Endothelial cell of umbilical vein (primary cell): ENCODE measurements around the gene SULT1A2.

Source experiments
- CTCF ChIP-seq, 2 donors: IDR thresholded peaks; 1 replicate in 1 of 2; 2 replicates in 1 of 2; pipeline ENCODE4 v1.5.1; 2011; ENCODE audit warnings: low read length in 2 of 2, mild to moderate bottlenecking in 2 of 2, moderate library complexity in 2 of 2, control low read depth in 1 of 2, inconsistent platforms in 1 of 2, low read depth in 1 of 2; ENCODE audit not compliant: insufficient read depth in 1 of 2; ENCODE audit errors: extremely low read depth in 1 of 2
- POLR2A ChIP-seq: IDR thresholded peaks from 2 replicates; pipeline ENCODE4 v1.6.1; 2012; ENCODE audit warnings: low read depth, mild to moderate bottlenecking, control low read depth, low read length
- POLR2AphosphoS5 ChIP-seq: IDR thresholded peaks from 2 replicates; pipeline ENCODE4 v1.6.1; 2012; ENCODE audit warnings: low read depth, mild to moderate bottlenecking, control low read depth, low read length, moderate library complexity; ENCODE audit not compliant: insufficient read depth

DNA sequence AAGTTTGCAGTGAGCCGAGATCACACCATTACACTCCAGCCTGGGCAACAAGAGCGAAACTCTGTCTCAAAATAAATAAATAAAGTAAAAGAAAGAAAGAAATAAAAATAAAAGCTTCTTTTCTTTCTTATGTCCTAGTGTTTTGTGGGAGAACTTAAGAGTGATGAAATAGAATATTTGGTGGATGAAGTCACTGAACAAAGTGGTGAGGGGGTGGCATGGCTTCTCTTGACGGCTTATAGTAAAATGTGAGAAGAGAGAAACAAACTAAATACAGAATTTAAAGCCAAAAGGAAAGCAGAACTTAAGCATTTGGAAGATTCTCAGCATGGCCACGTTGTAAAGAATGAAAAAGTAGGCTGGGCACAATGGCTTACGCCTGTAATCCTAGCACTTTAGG lies 27.8 kb downstream of the SULT1A2 start:
- TF ChIP-seq POLR2AphosphoS5 (no peak), POLR2A (no peak), CTCF (IDR thresholded peaks at IDR 0.05; ENCODE audit: extremely low read depth in 1 of 2, insufficient read depth in 1 of 2, low read depth in 1 of 2, low read length in 2 of 2) (no peak)
